Activated CD8-positive, alpha-beta memory T cell treated with anti-CD3 and anti-CD28 coated beads for 48 hours (primary cell): ENCODE measurements around the gene EIF4E3.

Experiments
- DNase-seq, 3 experiments: peaks; one replicate each; pipeline ENCODE4 v3.0.0-alpha.2; 2020; ENCODE audit warnings: low read depth in 2 of 3, low spot score in 2 of 3

The EIF4E3 gene

DNA sequence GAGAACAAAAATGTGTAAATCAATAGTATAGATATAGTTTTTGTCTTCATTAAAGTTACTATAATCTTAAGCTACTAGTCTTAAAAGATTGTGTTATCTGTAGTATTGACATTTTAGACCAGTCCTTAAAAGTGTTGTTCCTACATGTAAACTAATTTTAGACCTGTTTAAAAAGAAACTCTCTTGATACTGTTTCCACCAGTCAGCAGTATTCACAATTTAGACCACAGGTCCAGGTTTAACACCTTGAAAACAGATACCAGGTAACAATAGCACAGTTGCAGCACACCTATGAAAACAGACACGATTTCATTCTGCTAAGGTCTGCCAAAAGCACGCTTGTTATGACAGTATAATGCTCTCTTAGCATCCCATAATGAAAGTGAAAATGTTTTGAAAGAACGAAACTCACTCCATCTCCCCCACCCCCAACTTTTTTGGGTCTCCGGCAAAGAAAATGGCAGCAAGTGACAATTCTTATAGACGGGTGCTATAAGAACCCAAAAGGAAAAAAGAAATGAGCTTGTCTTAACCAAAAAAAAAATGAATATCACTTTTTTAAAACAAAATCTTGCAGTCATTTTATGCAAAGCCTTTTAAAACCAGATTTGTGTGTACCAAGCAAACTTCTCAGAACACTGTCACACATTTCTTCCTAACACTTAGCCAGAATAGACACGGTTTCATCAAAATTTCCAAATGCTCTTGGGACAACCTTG lies 1.6 kb downstream of the EIF4E3 start:
- no peak for DNase-seq

DNA sequence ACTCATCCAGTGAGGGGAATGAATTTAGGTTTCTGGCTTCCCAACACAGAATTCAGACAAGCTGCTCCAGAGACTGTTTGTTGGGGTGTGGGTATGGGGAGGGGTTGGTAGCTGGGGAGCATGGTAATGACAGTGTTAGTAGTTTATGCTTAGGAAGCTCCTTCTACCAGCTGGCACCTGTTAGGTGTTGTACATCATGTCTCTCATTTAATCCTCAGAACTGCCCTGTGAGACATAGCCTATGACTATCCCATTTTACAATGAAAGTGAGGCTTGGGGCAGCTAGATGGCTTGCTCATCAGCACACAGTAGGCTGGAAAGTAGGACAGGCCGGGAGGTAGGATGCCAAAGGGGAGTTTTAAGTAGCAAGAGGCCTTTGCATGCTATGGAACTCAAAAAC lies 2.5 kb downstream of the EIF4E3 start:
- DNase-seq = no peak

DNA sequence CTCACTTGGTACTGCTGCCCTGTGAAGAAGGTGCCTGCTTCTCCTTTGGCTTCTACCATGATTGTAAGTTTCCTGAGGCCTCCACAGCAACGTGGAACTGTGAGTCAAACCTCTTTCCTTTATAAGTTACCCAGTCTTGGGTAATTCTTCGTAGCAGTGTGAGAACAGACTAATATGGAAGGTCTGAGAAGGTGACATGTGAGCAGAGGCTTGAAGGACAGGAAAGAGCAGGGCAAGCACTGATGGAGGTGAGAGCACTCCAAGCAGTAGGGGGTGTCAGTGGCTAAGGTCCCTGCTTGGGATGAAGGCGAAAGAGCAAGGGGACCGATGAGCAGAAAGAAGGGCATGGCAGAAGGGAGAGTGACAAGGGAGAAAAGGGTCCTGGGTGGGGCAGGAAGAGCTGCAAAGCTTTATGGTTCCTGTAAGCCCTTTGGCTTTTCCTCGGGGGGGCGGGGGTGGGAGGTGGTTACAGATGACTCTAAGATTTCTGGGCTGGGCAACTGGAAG lies 3.5 kb downstream of the EIF4E3 start:
- DNase-seq = no peak

DNA sequence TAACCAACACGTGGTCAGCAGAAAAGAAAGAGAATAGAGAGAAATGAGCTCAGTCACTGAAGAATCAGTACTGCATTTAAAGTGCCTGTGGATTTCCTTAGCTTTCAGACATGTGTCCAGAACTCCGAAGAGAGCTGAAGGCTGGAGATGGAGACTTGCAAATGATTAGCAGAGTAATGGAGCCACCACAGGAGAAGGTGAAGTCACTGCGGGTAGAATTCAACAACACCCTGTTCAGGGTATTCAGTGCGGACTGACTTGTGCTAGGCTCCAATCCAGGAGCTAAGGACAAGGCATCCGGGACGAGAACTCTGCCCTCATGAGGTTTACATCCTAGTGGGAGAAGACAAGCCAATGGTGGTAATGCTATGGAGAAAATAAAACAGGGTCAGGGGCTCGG lies 4.2 kb downstream of the EIF4E3 start:
- DNase-seq = no peak

DNA sequence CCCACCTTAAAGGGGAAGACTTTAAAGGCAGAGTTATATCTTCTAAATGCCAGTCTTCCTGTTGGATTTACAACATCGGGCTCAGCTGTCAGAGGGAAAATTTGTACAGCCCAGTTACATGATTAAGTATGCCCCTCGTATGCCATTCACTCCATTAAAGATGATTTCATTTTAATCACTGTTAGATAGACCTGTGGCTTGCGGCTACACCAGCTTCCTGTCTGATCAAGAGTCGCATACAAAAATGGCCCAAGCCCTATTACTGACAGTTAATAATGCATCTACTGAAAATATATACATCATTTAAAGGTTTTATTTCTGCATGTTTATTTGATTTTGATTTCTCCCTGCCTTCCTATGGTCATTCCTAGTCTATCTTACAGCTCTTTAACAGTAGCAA lies 7.1 kb downstream of the EIF4E3 start:
- no peak for DNase-seq

DNA sequence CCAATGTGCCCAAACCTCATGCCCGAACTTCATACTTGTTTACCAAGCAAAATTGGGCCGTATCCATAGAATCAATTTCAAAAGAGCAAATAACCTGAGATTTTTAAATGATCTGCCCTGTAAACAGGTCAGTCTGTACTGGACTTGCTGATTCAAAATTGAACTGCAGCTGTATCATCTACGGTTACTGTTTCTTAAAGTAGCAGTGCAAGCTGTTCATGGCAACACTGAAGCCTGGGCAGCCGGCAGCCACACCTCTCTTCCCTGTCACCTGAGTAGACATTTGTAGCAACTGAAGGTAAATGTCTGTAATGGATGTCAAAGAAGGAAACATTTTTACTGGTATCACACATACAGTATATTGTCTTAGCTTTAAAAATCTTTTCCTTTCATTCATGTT lies 10.6 kb downstream of the EIF4E3 start:
- no peak for DNase-seq

DNA sequence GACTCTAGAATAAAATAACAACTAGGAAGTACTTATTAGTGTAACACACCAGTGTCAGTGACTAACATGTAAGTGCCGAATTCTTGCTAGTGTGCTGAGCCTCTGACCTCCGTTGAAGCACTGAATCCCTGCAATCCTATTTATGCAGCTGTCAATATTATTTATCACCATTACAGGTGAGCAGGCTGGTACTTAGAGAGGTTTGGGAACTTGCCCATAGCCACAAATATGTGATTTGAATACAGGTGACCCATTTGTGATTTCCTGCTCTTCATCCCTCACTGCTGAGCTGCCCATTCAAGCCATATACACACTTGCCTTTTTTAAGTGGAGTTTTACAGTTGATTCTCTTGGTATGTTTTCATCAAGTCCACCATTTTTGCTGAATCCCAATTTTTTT lies 12.2 kb downstream of the EIF4E3 start:
- no peak for DNase-seq

DNA sequence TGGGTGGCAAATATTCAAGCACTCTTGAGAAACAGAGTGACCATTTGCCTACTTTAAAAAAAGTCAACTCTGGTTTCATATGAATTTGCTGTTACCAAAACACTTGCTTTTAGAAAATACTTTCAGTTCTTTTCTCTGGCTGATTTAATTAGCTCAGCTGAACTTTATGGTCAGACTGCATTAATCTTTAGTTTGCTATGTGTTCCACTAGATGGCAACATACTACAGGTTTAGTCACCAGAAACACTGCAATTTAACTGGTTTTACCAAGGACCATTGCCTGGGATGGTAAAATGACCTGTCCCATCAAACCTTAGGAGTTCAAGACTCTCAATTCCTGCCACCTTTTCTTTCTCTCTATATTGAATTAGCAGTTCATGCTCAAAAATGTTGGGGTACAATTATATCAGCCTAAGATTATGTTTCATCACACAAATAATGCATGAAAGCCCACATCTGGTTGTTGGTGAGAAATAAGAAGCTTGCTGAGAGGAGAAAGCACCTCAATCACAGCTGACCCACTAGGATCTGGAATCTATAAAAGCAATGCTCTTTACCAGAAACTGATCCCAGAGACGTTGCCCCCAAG lies 14.2 kb downstream of the EIF4E3 start:
- no peak for DNase-seq

DNA sequence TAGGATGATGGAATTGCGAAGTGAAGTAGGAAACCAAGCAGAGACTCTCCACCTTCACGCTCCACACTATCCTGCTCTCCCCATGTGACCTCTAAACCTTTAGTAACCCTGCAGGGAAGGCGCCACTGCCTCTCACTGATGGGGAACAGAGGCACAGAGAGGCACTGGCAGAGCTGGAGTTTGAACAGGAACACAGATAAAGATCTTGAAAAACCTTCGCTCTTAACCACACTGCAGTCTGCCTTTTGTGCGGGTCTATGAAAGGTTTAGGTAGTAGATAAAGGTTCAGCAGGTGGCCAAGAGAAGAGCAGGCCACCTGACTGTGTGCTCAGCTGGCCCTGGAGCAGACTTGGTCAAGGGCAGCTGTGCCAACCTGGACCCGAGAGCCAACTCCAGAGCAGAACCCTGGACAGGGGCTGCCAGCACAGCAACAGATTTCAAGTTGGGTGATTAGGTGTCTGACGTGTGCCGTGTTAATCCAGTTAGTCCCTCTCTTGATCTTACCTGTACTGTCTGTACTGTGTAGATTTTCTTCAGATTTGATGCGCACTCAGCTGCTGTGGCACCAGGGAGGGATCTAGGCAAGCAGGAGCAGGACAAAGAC lies 15.2 kb downstream of the EIF4E3 start:
- no peak for DNase-seq

DNA sequence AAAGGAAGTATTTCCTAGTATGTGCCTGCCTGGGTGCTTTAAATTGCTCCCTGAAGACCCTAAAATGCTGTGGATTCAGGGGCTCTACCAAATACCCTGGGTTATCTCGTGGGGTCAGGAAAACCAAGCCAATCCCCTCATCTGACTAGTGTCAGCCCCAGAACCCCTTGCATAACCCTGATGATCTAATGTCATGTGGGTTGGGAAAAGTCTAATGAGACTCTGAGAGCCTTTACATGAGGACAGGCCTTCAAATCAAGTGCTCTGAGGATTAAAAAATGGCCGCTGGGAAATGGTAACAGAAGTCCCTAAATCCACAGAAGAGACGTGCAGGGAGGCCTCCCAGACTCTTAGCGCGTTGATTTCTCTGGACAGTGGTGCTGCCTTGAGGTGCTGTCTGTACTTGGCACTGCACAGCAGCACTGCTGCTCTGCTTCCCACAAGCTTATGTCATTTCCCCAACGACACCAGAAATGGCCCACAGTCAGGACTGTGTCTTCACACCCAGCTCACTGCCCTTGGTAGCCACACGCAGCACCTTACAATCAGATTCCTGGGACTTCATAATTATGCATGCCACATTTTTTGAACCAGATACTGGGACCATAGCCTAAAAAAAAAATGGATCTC lies 16.6 kb downstream of the EIF4E3 start:
- no peak for DNase-seq

DNA sequence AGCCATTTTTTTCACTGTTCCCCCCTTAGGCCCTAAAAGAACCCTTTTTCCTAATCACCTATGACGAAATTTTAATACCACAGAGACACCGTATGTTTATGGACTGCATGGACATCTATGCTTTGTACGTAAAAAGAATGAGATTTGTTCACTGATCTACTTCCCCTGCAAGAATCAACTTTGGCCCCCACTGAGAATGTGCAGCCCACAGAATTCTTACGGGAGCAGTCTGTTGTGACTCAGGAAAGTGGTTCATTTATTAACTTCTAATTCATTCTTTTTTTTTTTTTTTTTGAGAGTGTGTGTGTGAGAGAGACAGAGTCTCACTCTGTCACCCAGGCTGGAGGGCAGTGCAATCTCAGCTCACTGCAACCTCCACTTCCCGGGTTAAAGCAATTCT lies 17.6 kb downstream of the EIF4E3 start:
- no peak for DNase-seq

DNA sequence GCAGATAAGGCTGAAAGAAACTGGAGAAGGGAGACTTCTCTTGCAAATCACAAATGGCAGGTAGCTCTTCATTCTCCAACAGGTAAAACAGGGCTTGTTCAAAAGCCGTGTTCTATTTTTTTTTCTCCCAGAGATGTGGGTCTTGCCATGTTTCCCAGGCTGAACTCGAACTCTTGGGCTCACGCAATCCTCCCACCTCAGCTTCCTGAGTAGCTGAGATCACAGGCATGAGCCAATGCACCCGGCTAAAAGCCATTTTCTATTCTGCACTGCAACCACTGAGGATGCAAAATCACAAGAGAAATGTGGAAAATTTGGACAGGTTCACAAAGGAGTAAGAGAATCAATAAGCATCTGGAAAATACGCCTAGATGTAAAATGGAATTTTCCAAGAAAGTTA lies 19.5 kb downstream of the EIF4E3 start:
- no peak for DNase-seq

DNA sequence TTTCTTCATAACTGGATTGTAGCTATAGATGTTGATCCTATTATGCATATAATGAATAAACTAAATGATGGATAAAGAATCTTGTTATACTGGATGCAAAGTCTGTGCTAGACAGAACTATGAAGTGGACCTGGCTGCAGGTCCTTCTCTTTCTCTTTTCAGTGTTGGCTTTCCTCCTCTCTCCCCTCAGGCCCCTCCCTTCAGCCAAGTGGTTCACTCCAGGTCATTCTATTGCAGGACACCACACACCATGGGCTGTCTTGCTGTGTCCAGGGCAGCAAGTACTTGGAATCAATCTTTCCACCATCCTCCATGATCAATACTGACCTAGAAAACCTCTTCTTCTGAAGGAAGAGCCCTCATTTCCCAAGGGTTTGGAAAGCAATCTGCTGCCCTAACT lies 20.3 kb downstream of the EIF4E3 start:
- DNase-seq = no peak

DNA sequence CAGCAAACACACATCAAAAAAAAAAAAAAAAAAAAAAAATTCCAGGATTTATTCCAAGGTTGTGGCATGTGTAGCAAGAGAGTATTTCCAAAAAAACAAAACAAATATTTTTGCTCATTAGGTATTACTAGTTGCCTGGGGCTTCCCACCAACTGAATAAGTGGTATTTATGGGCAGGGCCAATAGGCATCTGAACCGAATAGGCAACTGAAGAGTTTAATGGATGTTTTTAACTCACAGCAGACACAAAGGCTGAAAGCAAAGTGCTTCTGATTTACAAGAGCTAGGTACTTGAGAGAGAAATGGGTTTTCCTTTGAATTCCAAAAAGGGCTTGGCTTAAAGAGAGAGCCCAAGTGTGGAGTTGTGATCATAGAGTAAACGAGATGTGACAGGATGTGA lies 21.4 kb downstream of the EIF4E3 start:
- DNase-seq = no peak

DNA sequence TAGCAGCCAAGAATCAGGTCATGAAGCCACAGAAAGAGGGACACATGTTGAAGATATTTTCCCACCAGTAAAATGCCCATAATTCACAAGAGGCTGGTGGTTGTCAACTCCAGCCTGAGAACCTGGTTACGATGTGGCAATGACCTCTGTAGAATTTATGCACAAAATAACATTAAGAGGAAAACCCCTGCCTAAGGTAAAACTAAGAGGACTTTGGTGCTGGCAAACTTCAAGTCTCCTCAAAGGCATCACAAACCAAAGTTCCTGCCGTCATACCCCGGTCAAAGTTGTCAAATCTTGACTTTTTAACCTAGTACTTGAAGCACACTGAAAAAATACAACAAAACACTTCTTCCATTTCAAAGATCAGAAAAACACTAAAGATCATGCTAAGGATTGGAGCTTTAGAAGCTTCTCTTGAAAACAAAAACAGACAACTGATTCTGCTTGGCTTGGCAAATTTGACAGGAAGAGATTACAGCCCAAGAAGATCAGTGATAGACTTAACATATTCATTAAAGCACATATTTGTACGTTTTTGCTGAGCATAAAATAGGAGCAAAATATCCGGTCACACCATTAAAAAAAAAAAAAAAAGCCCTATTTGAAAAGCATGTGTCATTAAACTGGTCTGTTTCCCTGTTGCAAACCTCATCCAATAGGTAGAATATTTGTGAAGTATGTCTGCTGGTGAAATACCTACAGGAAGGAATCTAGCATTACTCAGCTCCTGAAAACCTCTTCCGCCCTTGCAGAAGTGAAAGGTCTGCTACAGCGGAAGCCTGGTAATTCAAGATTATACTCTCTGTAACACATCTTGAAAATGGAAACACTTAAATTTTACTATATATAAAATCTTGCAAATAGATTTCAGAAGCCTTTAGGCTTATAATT lies 22.8 kb downstream of the EIF4E3 start:
- no peak for DNase-seq

DNA sequence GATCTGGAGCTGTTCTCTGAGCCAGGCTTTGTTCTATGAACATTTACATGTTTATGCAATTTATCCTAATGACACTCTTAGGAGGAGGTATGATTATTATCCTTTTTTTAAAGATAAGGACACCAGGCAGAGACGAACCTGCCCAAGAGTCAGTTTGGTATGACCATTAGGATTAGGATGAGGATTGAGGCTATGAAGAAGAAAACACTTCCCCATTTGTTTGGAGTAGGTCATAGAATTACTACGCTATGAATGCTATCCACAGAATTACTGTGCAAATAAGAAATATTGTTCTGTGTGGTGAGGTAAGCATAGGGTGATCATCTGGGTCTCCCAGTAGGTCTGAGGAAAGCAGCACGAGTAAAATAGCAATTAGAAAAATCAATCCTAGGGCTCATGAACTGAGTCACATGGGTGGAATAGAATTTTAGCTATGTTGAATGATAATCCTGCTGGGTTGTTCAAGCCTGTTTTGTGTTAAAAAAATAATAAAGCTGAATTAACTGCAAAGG lies 23.9 kb downstream of the EIF4E3 start:
- DNase-seq = no peak

DNA sequence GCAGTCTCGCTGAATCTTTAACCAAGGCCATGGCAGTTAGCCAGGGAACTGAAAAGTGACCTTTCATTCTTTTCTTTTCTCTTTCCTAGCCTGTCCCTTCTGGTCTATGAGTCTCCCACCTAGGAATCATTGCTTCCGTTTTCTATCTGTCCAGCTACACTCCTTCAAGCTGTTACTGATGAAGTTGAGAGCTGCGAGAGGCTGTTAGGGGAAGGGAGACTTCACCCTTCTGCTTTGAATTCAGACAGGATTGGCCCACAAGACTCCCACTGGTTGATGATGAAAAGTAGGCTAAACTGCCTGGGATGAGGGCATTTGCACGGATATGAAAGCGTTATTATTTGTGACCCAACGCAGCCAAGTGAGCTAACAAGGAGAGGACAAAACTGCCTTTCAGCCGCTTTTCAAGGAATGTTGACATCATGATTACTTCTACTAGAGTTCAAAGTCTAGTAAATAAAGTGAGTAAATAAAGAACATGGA lies 30.2 kb downstream of the EIF4E3 start:
- DNase-seq = no peak

DNA sequence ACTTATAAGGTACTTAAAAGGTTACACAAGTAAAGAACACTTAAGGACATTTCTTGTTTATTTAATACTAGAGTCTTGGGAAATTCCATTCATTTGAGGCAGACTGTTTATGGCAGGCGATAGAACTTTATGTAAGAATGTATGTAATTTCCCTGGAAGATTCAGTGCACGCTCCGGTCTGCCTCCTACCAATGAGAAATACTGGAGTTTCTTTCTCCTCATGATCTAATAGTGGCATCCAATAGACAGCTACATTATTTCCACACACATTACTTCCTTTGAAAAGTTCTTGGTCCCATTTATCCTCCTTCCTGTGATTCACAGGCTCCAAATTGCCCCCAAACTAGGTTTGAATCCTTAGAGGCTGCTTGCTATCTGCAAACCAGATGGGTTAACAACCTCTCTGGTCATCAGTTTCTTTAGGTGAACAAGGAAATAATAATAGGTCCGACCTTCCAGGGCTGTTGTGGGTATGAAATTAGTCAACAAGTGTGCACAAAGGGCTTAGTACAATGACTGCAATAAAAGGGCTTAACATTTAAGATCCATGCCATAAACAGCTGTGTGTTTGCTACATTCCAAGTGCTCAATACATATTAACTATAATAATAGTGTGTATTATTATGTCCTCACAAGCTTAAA lies 30.7 kb downstream of the EIF4E3 start:
- no peak for DNase-seq

DNA sequence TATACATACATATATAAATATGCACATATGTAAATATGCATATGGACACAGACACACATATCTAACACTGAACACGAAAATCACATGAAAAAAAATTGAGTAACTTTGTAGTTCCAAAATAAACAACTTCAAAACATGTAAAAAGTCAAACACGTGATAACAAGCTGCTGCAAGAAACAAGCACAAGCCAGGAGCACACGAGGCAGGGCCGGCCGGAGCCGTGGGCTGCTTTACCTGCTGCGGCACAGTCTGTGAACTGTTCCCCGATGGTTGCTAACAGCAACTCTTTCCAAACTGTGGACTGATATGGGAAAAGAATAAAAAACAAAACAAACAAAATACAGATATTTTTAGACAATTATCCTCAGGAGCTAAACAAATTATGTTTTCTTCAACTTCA lies 31.6 kb downstream of the EIF4E3 start:
- no peak for DNase-seq

DNA sequence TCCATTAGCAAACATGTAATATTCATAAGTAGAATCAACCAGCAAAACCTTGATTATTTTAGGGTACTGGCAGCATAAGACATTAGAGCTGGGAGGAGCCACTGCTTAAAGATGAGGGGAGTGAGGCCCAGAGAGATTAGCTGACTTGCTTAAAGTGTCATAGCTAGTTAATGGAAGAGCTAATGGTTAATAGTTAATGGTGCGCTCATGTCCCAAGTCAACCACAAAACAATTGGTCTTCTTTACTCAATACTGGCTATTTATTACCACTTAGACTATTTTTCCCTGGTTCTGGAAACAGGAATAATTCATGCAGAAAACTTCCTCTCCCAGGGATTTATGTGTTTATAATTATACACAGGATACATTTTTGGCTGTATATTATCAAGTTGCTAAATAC lies 33.1 kb downstream of the EIF4E3 start:
- no peak for DNase-seq
